Gastroesophageal sphincter (tissue), 4 donors: ENCODE data around the gene SHOC1. TPM values are rescaled to one million over a fixed set of nuclear protein-coding genes. Genes with fewer than 3 reads are reported as not detected.

Experiments
- ATAC-seq: fragments of 150-250 bp; one replicate; pipeline ENCODE4 v1.9.1; 2016; ENCODE audit warnings: mild to moderate bottlenecking, moderate library complexity
- H3K27ac ChIP-seq, 4 donors: fragments of 200-600 bp; sonication (generic) in 3 of 4; 1 replicate in 3 of 4; 2 replicates in 1 of 4; pipeline ENCODE4 v1.5.1; 2016 to 2019
- H3K27me3 ChIP-seq: fragments of 200-600 bp; sonication (generic); one replicate; pipeline ENCODE4 v1.5.1; 2019
- H3K36me3 ChIP-seq, 2 donors: fragments of 200-600 bp; sonication (generic); one replicate each; pipeline ENCODE4 v1.5.1; 2019; ENCODE audit warnings: control low read depth in 1 of 2
- H3K4me1 ChIP-seq, 3 donors: fragments of 200-600 bp; sonication (generic); 1 replicate in 2 of 3; 2 replicates in 1 of 3; pipeline ENCODE4 v1.5.1; 2016 to 2019; ENCODE audit warnings: control low read depth in 2 of 3
- H3K4me3 ChIP-seq, 2 donors: fragments of 200-600 bp; sonication (generic); one replicate each; pipeline ENCODE4 v1.5.1; 2019; ENCODE audit warnings: mild to moderate bottlenecking in 1 of 2, moderate library complexity in 1 of 2
- H3K9me3 ChIP-seq, 3 donors: fragments of 200-600 bp; sonication (generic); one replicate each; pipeline ENCODE4 v1.5.1; 2017 to 2019; ENCODE audit warnings: control low read depth in 2 of 3
- EP300 ChIP-seq: sonication (generic); formaldehyde crosslinking; IDR thresholded peaks from one replicate; pipeline ENCODE4 v1.6.1; 2017; ENCODE audit warnings: antibody characterized with exemption, mild to moderate bottlenecking
- POLR2A ChIP-seq, 2 donors: fragments of 450-650 bp; IDR thresholded peaks; one replicate each; pipeline ENCODE4 v1.6.1; 2017; ENCODE audit warnings: antibody characterized with exemption in 2 of 2, mild to moderate bottlenecking in 2 of 2, moderate library complexity in 1 of 2
- POLR2AphosphoS5 ChIP-seq: sonication (generic); formaldehyde crosslinking; IDR thresholded peaks from one replicate; pipeline ENCODE4 v1.6.1; 2017; ENCODE audit warnings: antibody characterized with exemption
- WGBS, 2 donors: methylation state at CpG; one replicate each; pipeline ENCODE4 v1.1.5; 2018; ENCODE audit warnings: low coverage in 1 of 2; 5-methylcytosine and 5-hydroxymethylcytosine counted together
- total RNA-seq, 4 donors: library from RNA; depleted of rRNA; stranded (reverse); fragments of >200 nt; gene quantifications; one replicate each; pipeline ENCODE4 v1.1.0, GENCODE V29; 2016
- TF ChIP-seq, protein P1 (sequence below), 4 experiments: fragments of 200-600 bp in 2 of 4; fragments of 450-650 bp in 2 of 4; sonication (generic) in 1 of 4; IDR thresholded peaks; one replicate each; pipeline ENCODE4 v1.5.1; 2017 to 2019; ENCODE audit warnings: antibody characterized with exemption in 4 of 4, mild to moderate bottlenecking in 2 of 4, moderate library complexity in 2 of 4

SHOC1 gene
- total RNA-seq, 4 donors from 2014 or later = not detected

DNA sequence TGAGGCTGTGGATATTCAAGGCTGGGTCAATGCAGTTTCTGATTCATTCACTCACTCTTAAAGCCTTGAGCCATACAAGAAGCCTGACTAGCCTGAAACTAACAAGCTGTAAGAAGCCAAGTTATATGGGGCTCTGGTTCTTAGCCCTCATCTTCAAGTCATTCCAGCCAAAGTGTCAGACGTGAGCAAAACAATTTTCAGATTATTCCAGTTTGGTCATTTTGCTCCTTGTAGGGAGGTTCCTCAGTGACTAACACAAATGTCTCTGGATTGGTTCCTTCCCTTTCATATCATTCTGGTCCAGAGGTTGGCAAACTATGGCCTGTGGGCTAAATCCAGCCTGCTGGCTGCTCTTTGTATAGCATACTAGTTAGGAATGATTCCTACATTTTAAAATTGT lies 12.5 kb upstream of the SHOC1 start:
- TF ChIP-seq POLR2A (IDR thresholded peaks at IDR 0.05) (no peak), POLR2AphosphoS5 (no peak), EP300 (no peak)
- TF ChIP-seq, protein P1, sequence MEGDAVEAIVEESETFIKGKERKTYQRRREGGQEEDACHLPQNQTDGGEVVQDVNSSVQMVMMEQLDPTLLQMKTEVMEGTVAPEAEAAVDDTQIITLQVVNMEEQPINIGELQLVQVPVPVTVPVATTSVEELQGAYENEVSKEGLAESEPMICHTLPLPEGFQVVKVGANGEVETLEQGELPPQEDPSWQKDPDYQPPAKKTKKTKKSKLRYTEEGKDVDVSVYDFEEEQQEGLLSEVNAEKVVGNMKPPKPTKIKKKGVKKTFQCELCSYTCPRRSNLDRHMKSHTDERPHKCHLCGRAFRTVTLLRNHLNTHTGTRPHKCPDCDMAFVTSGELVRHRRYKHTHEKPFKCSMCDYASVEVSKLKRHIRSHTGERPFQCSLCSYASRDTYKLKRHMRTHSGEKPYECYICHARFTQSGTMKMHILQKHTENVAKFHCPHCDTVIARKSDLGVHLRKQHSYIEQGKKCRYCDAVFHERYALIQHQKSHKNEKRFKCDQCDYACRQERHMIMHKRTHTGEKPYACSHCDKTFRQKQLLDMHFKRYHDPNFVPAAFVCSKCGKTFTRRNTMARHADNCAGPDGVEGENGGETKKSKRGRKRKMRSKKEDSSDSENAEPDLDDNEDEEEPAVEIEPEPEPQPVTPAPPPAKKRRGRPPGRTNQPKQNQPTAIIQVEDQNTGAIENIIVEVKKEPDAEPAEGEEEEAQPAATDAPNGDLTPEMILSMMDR (IDR thresholded peaks at IDR 0.05) = no peak
- 50% methylated on average over 1 of the region's 1 CpG; no CpG with 5 or more reads in 1 of the 2 donors for WGBS, 2 donors

DNA sequence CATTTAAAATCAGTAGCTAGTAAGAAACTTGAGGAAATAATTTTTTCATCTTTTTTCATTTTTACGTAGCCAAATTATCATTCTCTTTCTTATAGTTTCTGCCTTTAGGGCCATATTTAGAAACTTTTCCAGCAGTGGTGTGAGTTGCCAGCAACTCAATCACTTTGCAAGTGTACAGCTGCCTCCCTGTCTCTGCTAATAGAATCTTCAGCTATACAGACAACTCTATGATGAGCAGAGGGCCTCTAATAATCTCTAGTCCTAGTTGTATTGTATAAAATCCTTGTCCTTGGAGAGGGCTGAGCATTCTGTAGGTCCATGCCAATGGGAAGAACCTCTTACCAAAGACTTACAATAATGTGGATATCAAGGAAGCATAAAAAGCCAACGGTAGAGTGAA lies 11.5 kb upstream of the SHOC1 start:
- no peaks in the 10 kb centered on the region for H3K27me3 ChIP-seq
- TF ChIP-seq, protein P1 (IDR thresholded peaks at IDR 0.05) = no peak
- TF ChIP-seq POLR2A (IDR thresholded peaks at IDR 0.05) (no peak), POLR2AphosphoS5 (no peak), EP300 (no peak)
- H3K4me3 ChIP-seq = no peak overlapping the region
- no peaks in the 10 kb centered on the region for H3K36me3 ChIP-seq
- H3K27ac ChIP-seq = no peak overlapping the region
- ATAC-seq = no peak
- no peaks in the 10 kb centered on the region for H3K4me1 ChIP-seq
- WGBS, 2 donors = 60 to 68% methylated on average over 2 of the region's 2 CpGs
- no peaks in the 10 kb centered on the region for H3K9me3 ChIP-seq

More for the DNA sequence above, 12.5 kb upstream of the SHOC1 start:
- Histone ChIP-seq H3K4me1 (no peaks in the 10 kb centered on the region), H3K4me3 (no peak overlapping the region), H3K27me3 (no peaks in the 10 kb centered on the region), H3K9me3 (no peaks in the 10 kb centered on the region), H3K36me3 (no peaks in the 10 kb centered on the region), H3K27ac (no peak overlapping the region)
- no peak for ATAC-seq

DNA sequence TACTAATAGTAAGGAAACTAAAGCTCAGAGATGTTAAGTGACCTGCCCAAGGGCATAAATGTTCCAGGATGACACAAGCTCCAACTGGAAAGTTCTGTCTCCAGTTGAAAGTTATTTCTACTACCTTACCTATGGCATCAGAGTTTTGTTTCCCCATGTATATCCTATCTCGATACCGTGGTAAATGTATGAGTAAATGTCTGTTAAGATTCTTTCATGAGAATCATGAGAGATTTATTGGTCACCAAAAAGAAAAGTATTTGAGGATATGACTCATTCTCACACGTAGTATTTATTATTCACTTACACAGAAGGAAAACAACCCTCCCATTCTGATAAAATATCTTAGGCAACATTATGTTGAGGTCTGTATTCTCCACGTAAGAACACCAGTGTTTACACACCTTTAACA lies 11.1 kb upstream of the SHOC1 start:
- no peak for ATAC-seq
- H3K9me3 ChIP-seq = no peaks in the 10 kb centered on the region
- H3K4me1 ChIP-seq = no peaks in the 10 kb centered on the region
- 34 to 55% methylated on average over 4 of the region's 4 CpGs for WGBS, 2 donors
- H3K36me3 ChIP-seq = no peaks in the 10 kb centered on the region
- TF ChIP-seq EP300 (no peak), POLR2AphosphoS5 (no peak), POLR2A (IDR thresholded peaks at IDR 0.05) (no peak)
- TF ChIP-seq, protein P1 (IDR thresholded peaks at IDR 0.05) = no peak
- H3K27ac ChIP-seq = no peak overlapping the region
- no peak overlapping the region for H3K4me3 ChIP-seq
- no peaks in the 10 kb centered on the region for H3K27me3 ChIP-seq

DNA sequence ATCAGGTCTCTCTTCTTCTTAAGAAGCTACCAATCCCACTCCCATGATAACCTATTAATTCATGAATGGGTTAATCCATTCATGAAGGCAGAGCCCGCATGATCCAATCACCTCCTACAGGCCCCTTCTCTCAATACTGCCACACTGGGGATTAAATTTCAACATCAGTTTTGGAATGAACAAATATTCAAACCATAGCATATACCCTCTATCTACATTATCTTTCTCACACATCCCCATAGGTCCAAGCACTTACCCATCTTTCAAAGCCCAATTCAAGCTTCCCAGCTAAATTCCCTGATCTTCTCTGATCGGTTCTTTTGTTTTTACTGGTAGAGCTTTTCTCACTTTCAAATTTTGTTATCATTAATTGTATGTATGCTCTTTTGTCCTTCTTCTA lies 10.5 kb upstream of the SHOC1 start:
- no peaks in the 10 kb centered on the region for H3K9me3 ChIP-seq
- no peaks in the 10 kb centered on the region for H3K36me3 ChIP-seq
- no peak for ATAC-seq
- H3K27me3 ChIP-seq = no peaks in the 10 kb centered on the region
- no peak overlapping the region for H3K27ac ChIP-seq
- H3K4me3 ChIP-seq = no peak overlapping the region
- 95 to 100% methylated on average over 2 of the region's 2 CpGs for WGBS, 2 donors
- no peaks in the 10 kb centered on the region for H3K4me1 ChIP-seq
- no peak for TF ChIP-seq POLR2A (IDR thresholded peaks at IDR 0.05)
- TF ChIP-seq POLR2AphosphoS5 = no peak
- no peak for TF ChIP-seq EP300
- TF ChIP-seq, protein P1 (IDR thresholded peaks at IDR 0.05) = no peak

DNA sequence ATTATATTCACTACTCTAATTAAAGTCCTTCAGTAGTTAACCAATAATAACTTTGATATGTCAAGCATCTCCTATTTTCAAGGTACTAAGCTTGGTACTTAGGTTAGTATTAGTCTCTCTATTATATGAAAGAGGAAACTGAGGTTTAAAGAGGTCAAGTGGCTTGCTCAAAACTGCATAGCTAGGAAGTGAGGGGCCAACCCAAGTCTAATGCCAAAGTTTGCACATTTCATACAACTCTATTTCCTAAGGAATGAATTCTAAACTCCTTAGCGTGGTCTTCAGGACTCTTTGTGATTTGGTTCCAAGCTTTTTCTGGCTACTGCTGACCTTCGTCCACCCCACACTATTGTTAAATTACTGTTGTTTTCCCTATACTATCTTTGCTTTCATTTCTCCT lies 9.9 kb upstream of the SHOC1 start:
- Histone ChIP-seq H3K27ac (no peak overlapping the region), H3K4me1 (no peaks in the 10 kb centered on the region), H3K27me3 (no peaks in the 10 kb centered on the region), H3K4me3 (no peak overlapping the region), H3K36me3 (no peaks in the 10 kb centered on the region), H3K9me3 (no peaks in the 10 kb centered on the region)
- no peak for TF ChIP-seq EP300
- TF ChIP-seq POLR2AphosphoS5 = no peak
- no peak for TF ChIP-seq POLR2A (IDR thresholded peaks at IDR 0.05)
- TF ChIP-seq, protein P1 (IDR thresholded peaks at IDR 0.05) = no peak
- ATAC-seq = no peak
- WGBS, 2 donors = 82 to 87% methylated on average over 2 of the region's 2 CpGs
